ENCODE measurements around the gene ERC1. TPM values are rescaled to one million over a fixed set of nuclear protein-coding genes. Genes with fewer than 3 reads are reported as not detected.

Gene ERC1
- total and polyA plus RNA-seq, 12 donors: 6.5 to 67.5 (median 47.5) TPM

DNA sequence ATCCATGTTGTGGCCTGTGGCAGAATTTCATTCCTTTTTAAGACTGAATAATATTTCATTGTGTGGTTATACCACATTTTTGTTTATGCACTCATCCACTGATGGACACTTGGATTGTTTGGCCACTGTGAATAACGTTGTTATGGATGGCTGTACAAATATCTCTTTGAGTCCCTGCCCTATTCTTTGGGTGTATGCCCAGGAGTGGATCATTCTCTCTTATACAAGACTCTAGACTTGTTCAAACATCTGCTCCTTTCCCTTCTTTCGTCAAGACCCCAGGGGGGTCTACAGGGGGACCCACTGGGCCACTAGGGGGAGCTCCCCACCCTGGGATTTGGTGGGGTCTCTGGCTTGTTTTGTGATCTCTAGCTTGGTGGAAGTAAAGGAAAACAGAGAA is 526.0 kb downstream of the ERC1 start:
- H3K36me3 ChIP-seq: no peaks in the 10 kb centered on the region
- peaks cover 0 to 21% (median 13%) of the 10 kb centered on the region in 7 donors for H3K27me3 ChIP-seq
- intact Hi-C loops (cut with DNase I): no loop called here
- no peak overlapping the region for H3K27ac ChIP-seq
- 31 to 40% methylated on average over 2 of the region's 2 CpGs for WGBS, 2 donors
- H3K4me1 ChIP-seq: peaks cover 0 to 9% (median 0%) of the 10 kb centered on the region in 9 donors
- H3K4me3 ChIP-seq: no peak overlapping the region
- TF ChIP-seq, protein P1, sequence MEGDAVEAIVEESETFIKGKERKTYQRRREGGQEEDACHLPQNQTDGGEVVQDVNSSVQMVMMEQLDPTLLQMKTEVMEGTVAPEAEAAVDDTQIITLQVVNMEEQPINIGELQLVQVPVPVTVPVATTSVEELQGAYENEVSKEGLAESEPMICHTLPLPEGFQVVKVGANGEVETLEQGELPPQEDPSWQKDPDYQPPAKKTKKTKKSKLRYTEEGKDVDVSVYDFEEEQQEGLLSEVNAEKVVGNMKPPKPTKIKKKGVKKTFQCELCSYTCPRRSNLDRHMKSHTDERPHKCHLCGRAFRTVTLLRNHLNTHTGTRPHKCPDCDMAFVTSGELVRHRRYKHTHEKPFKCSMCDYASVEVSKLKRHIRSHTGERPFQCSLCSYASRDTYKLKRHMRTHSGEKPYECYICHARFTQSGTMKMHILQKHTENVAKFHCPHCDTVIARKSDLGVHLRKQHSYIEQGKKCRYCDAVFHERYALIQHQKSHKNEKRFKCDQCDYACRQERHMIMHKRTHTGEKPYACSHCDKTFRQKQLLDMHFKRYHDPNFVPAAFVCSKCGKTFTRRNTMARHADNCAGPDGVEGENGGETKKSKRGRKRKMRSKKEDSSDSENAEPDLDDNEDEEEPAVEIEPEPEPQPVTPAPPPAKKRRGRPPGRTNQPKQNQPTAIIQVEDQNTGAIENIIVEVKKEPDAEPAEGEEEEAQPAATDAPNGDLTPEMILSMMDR (IDR thresholded peaks at IDR 0.05): peak in 7 of 9 donors; percentile 8 to 42 (median 34)
- H3K9me3 ChIP-seq: peaks cover 0 to 19% (median 7%) of the 10 kb centered on the region in 11 donors
- ATAC-seq: no peak
- no peak for DNase-seq

DNA sequence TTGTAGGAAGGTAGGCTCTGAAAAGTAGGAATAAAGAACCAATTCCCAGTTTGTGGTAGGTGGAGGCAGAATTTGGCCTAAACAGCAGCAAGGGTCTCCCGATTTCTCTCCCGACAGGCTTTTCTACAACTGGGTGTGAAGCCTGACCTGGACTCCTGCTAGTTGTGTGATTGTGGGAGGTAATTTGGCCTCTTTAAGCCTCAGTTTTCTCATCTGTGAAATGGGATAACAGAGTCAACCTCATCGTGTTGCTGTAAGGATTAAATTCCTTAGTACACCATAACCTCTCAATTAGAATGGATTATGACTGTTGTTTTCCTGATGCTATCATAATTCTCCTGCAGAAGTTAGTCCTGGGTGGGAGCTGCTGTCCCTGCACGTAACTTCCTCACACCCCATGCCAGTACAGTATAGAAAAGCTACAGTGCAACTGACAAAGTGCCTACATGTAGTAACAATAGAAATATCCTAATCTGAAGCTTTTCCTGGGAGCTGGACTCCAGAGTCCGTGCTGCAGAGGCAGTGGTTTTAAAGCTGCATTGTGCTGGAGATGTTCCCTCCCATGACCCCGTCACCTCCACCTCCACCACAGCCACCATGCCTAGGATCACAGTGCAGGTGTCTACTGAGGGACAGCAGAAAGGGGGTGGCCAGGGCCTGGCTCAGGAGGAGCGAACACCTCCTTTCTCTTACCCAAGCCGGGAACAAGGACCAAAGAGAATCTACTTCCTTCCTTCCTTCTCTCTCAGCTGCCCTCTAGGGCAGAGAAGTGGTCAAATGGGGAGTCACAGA is 526.9 kb downstream of the ERC1 start:
- Histone ChIP-seq H3K4me1 (peaks cover 0 to 9% (median 0%) of the 10 kb centered on the region in 9 donors), H3K9me3 (peaks cover 0 to 19% (median 7%) of the 10 kb centered on the region in 11 donors), H3K27ac (no peak overlapping the region), H3K27me3 (peaks cover 0 to 22% (median 13%) of the 10 kb centered on the region in 7 donors), H3K36me3 (no peaks in the 10 kb centered on the region), H3K4me3 (no peak overlapping the region)
- TF ChIP-seq, protein P1 (IDR thresholded peaks at IDR 0.05): no peak
- intact Hi-C loops (cut with DNase I): no loop called here
- 87 to 89% methylated on average over 8 of the region's 8 CpGs for WGBS, 2 donors
- ATAC-seq (no peak), DNase-seq (no peak)

DNA sequence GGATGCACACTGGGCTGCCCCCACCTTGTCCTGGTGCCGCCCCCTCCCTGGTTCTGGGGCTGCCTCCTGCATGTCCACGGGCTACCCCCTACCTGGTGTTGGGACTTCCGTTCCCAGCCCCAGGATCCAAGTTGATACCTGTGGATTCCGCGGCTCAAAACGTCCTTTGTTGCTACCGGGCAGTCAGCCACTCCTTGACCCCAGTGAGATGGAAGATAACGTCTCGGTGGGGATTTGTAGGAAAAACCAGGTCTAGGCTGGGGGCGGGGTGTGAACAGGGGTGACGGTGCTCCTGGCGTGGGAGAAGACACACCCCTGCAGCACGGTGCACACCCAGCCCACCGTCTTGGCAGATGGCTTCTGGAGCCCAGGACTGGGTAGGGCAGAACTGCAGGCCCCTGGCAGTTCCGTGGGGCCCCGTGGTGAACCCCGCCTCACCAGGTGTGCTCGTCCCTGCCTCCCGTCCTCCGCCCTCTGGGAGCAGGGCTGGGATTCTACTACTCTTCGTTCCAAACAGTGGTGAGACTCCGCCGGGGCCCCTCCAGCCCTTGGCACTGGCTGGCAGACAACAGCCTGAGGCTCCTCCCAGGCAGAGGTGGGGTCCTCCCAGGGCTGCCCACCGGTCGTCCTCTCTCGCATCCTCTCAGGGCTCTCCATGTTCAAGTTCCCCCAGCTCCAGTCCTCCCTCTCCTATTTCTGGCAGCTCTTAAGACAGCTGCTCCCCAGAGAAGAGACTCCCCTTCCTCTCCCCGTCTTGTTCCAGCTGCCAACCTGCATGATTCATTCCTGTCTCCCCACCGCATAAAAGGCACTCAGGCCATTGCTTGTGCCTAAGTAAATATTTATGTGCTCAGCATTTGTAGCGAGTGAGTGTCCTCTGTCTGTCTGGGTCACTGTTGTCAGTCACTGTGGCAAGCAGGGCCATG is 527.8 kb downstream of the ERC1 start:
- intact Hi-C loops (cut with DNase I): no loop called here
- WGBS, 2 donors: 55 to 61% methylated on average over 29 of the region's 29 CpGs

More for the DNA sequence above, 527.8 kb downstream of the ERC1 start:
- H3K4me1 ChIP-seq: peaks cover 0 to 9% (median 0%) of the 10 kb centered on the region in 9 donors
- DNase-seq (no peak), ATAC-seq (peak in 1 of 8 donors; percentile 38)
- H3K4me3 ChIP-seq: no peak overlapping the region
- H3K9me3 ChIP-seq: peaks cover 0 to 19% (median 7%) of the 10 kb centered on the region in 11 donors
- no peak overlapping the region for H3K27ac ChIP-seq
- H3K36me3 ChIP-seq: no peaks in the 10 kb centered on the region
- TF ChIP-seq, protein P1 (IDR thresholded peaks at IDR 0.05): no peak
- H3K27me3 ChIP-seq: peaks cover 0 to 31% (median 13%) of the 10 kb centered on the region in 7 donors

Measured in heart right ventricle (tissue), 16 donors.